Astrocyte of the cerebellum (primary cell): ENCODE data around the gene MYBPC1.
"Not testable (repeated sequence)": the region's sequence is repeated elsewhere in the genome, so short reads cannot be mapped to it uniquely, and the experiment has no call there.

Source experiments
- DNase-seq: peaks from one replicate; pipeline ENCODE4 v3.0.0-alpha.2; 2011; ENCODE audit warnings: low read depth
- H3K4me3 ChIP-seq: 2 replicates; pipeline ENCODE4 v1.5.1; 2011; ENCODE audit warnings: mild to moderate bottlenecking, low read depth, low read length, moderate library complexity
- in situ Hi-C: cut with HindIII; loops from 2 replicates; pipeline ENCODE4 v1.10.0; 2017; ENCODE audit warnings: low sequenced_read_pairs
- TF ChIP-seq, protein P1 (sequence below): IDR thresholded peaks from 2 replicates; pipeline ENCODE4 v1.5.1; 2012; ENCODE audit warnings: low read length, low read depth, moderate library complexity, mild to moderate bottlenecking; ENCODE audit errors: missing control alignments

The MYBPC1 gene

DNA sequence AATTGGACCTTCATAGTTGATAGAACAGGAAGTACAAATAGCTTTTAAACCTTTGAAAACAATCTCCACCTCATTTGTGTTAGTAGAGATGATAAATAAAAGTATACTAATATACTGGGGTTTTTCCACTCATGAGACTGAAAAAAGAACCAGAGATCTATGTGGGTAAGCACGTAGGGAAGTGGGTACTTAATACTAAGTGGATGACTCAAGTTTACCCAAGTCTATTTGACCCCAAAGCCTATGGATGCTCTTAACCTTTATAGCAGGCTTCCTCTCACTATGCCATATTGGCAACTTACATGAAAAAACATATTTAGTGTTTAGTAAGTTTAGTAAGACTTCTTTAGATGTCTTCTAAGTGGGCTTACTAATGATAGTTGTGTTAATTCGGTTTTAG, 53.4 kb downstream of the MYBPC1 start:
- in situ Hi-C loops, result no loop called here
- no peak overlapping the region for H3K4me3 ChIP-seq
- TF ChIP-seq, protein P1, sequence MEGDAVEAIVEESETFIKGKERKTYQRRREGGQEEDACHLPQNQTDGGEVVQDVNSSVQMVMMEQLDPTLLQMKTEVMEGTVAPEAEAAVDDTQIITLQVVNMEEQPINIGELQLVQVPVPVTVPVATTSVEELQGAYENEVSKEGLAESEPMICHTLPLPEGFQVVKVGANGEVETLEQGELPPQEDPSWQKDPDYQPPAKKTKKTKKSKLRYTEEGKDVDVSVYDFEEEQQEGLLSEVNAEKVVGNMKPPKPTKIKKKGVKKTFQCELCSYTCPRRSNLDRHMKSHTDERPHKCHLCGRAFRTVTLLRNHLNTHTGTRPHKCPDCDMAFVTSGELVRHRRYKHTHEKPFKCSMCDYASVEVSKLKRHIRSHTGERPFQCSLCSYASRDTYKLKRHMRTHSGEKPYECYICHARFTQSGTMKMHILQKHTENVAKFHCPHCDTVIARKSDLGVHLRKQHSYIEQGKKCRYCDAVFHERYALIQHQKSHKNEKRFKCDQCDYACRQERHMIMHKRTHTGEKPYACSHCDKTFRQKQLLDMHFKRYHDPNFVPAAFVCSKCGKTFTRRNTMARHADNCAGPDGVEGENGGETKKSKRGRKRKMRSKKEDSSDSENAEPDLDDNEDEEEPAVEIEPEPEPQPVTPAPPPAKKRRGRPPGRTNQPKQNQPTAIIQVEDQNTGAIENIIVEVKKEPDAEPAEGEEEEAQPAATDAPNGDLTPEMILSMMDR, result no peak
- DNase-seq, result no peak

DNA sequence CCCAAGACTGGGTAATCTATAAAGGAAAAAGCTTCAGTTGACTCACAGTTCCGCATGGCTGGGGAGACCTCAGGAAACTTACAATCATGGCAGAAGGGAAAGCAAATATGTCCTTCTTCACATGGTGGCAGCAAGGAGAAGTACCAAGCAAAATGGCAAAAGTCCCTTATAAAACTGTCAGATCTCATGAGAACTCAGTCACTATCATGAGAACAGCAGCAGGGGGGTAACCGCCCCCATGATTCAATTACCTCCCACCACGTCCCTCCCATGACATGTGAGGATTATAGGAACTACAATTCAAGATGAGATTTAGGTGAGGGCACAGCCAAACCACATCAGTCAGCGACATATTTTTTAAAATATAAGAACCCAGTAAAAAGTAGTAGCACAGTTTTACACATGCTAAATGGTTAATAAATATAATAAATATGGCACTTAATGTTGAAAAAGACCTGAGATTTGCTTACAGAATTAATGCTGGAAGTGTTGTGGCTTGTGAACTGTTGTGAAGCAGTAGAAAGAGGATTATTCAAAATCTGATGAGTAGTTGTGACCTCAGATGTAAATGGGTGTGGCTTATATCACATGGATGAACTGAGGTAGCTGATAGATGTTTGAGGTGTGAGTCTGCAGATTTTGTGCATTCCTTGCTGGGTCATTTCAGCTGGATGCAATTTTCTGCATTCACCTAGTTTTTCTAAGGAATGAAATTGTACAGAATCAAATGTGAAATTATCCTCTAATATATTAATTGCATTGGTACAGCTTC, 55.8 kb downstream of the MYBPC1 start:
- in situ Hi-C loops, result no loop called here
- no peak for DNase-seq
- TF ChIP-seq, protein P1, result no peak

DNA sequence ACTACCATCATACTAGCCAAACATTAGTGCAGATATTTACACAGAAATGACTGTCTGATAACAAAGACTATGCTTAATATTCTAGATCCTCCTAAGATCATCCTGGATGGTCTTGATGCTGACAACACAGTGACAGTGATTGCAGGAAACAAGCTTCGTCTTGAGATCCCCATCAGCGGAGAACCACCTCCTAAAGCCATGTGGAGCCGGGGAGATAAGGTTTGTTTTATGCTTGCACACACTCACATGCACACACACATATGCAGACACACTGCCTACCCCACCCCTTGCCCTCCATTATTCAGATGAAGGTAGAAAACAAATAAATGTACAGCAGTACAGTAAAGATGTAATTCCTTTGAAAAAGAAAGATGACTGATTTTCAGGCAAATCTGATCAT, 58.3 kb downstream of the MYBPC1 start:
- in situ Hi-C loops, result no loop called here
- TF ChIP-seq, protein P1, result no peak
- DNase-seq, result no peak
- H3K4me3 ChIP-seq, result no peak overlapping the region

More for the DNA sequence above, 55.8 kb downstream of the MYBPC1 start:
- no peak overlapping the region for H3K4me3 ChIP-seq

DNA sequence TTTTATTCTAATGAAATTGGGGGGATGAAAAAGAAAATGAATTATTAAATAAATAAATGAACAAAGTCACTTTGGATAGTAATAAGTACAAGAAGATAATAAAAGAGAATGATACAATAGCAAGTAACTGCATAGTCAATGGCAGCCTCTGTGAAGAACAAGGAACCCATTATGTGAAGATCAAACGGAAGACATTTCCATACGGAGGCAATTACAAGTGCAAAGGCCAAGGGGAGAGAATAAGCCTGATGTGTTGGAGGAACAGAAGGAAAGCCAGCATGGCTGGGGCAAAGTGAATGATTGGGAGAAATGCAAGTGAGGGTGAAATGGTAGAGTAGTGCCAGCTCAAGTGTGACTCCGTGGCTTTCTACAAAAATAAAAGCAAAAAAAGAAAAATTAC, 58.7 kb downstream of the MYBPC1 start:
- in situ Hi-C loops, result no loop called here
- TF ChIP-seq, protein P1, result no peak
- no peak overlapping the region for H3K4me3 ChIP-seq
- no peak for DNase-seq

DNA sequence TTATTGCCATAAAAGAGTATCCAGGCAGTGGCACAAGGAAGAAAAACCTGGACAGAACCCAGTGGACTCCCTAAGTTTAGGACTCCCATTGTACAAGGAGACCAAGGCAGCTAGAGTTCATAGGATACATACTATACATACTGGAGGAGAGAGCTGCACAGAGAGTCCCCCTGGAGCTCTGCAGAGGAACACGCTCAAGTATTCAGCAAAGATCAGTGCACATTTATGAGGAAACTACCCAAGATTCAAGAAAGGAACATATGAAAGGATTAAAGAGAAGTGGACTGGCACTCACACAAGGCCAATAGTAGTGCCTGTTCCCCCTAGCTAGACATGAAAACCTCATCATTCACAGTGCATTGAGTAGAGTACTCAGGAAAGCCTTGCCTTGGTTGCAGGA, 59.7 kb downstream of the MYBPC1 start:
- DNase-seq, result no peak
- TF ChIP-seq, protein P1, result no peak
- in situ Hi-C loops, result no loop called here
- H3K4me3 ChIP-seq, result no peak overlapping the region

DNA sequence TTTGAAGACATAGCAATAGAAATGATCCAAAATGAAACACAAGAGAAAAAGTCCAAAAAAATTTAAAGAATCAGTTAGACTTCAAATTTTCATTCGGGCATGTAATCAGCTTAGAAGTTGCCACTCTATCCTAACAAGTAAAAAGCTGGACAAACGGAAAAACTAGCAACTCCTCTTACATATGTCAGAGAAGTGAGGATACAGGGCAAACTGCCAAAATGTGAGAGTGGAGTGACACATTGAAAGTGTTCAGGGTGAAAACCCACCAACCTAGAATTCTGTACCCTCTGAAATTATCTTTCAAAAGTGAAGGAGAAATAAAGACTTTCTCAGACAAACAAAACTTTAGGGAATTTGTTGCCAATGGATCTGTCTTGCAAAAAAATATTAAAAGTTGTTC, 60.6 kb downstream of the MYBPC1 start:
- no peak overlapping the region for H3K4me3 ChIP-seq
- in situ Hi-C loops, result no loop called here
- no peak for DNase-seq
- TF ChIP-seq, protein P1, result no peak

DNA sequence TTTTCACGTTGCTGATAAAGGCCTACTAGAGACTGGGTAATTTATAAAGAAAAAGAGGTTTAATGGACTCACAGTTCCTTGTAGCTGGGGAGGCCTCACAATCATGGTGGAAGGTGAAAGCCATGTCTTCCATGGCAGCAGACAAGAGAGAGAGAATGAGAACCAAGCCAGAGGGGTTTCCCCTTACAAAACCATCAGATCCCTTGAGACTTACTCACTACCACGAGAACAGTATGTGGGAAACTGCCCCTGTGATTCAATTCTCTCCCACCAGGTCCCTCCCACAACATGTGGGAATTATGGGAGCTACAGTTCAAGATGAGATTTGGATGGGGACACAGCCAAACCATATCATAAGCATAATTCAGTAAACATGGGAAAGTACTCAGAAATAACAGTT, 65.9 kb downstream of the MYBPC1 start:
- DNase-seq, in situ Hi-C loops, H3K4me3 ChIP-seq: not testable (repeated sequence)
